Loucy (cell line): Measurements from ENCODE around the gene FBXW9.

Source experiments
- H2AFZ ChIP-seq: fragments of 200-600 bp; sonication (generic); 2 replicates; pipeline ENCODE4 v1.6.0; 2016; ENCODE audit warnings: antibody characterized with exemption, mild to moderate bottlenecking, low read length, moderate library complexity
- H3F3A ChIP-seq: fragments of 200-600 bp; 2 replicates; pipeline ENCODE4 v1.6.0; 2016; ENCODE audit warnings: antibody characterized with exemption, low read depth, mild to moderate bottlenecking
- H3K27me3 ChIP-seq: fragments of 200-600 bp; sonication (generic); 2 replicates; pipeline ENCODE4 v1.6.1; 2014; ENCODE audit warnings: low read length, mild to moderate bottlenecking; ENCODE audit not compliant: insufficient read depth, poor library complexity, severe bottlenecking
- H3K36me3 ChIP-seq: fragments of 200-600 bp; sonication (generic); 2 replicates; pipeline ENCODE4 v1.6.1; 2016; ENCODE audit warnings: low read length; ENCODE audit not compliant: insufficient read depth
- H3K4me1 ChIP-seq: fragments of 200-600 bp; sonication (generic); 2 replicates; pipeline ENCODE4 v1.5.1; 2014; ENCODE audit warnings: low read length, mild to moderate bottlenecking; ENCODE audit not compliant: insufficient read depth, poor library complexity, severe bottlenecking
- H3K4me2 ChIP-seq: fragments of 200-600 bp; sonication (generic); 2 replicates; pipeline ENCODE4 v1.6.0; 2014; ENCODE audit warnings: antibody characterized with exemption, low read length, low read depth, mild to moderate bottlenecking; ENCODE audit not compliant: poor library complexity, severe bottlenecking
- H3K4me3 ChIP-seq: fragments of 200-600 bp; sonication (generic); 2 replicates; pipeline ENCODE4 v1.5.1; 2014; ENCODE audit warnings: low read length, mild to moderate bottlenecking, mixed read lengths; ENCODE audit not compliant: poor library complexity, severe bottlenecking
- H3K79me2 ChIP-seq: fragments of 200-600 bp; sonication (generic); 2 replicates; pipeline ENCODE4 v1.6.1; 2014; ENCODE audit warnings: low read length; ENCODE audit not compliant: insufficient read depth
- H3K9ac ChIP-seq: fragments of 200-600 bp; sonication (generic); 2 replicates; pipeline ENCODE4 v1.6.0; 2014; ENCODE audit warnings: mild to moderate bottlenecking, low read depth, low read length, moderate library complexity; ENCODE audit not compliant: poor library complexity, severe bottlenecking
- H3K9me2 ChIP-seq: fragments of 200-600 bp; sonication (generic); replicated peaks from 2 replicates; pipeline ENCODE4 v1.6.1; 2016; ENCODE audit warnings: low read depth, low read length, mixed read lengths
- H3K9me3 ChIP-seq: fragments of 200-600 bp; sonication (generic); 2 replicates; pipeline ENCODE4 v1.6.1; 2014; ENCODE audit warnings: mild to moderate bottlenecking, antibody characterized with exemption, low read length, low read depth; ENCODE audit not compliant: insufficient read depth
- H4K20me1 ChIP-seq: fragments of 200-600 bp; sonication (generic); 2 replicates; pipeline ENCODE4 v1.6.0; 2014; ENCODE audit warnings: antibody characterized with exemption, low read length, mild to moderate bottlenecking; ENCODE audit not compliant: insufficient read depth, poor library complexity, severe bottlenecking
- CTCF ChIP-seq: fragments of 200-600 bp; sonication (generic); conservative IDR thresholded peaks from 2 replicates; pipeline ENCODE4 v1.5.1; 2014; ENCODE audit warnings: mild to moderate bottlenecking, antibody characterized with exemption, low read length
- EZH2phosphoT487 ChIP-seq: fragments of 200-600 bp; IDR thresholded peaks from 2 replicates; pipeline ENCODE4 v1.6.1; 2018; ENCODE audit warnings: antibody characterized with exemption, mild to moderate bottlenecking, moderate library complexity, borderline replicate concordance

The FBXW9 gene

DNA sequence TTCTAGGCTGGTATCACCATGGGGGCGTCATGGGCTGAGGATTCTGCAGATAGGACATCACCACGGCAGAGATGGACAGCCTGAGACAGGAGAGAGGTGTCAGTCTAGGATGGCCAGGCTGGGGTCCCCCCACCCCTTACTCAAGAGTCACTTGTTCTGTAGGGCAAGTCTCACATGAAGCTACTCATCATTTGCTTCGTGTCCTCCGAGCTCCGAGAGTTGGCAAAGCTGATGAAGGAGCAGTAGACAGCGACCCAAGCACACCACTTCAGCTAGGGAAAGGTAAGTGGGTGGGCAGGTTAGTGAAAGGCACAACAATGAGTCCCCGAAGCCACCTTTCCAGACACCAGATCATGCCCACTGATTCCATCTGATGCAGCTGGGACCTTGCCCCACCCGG lies 28.1 kb downstream of the FBXW9 start:
- Histone ChIP-seq H3K9me3 (no peaks in the 10 kb centered on the region), H3K27me3 (no peaks in the 10 kb centered on the region), H3K9me2 (no peaks in the 10 kb centered on the region), H3K79me2 (peaks cover 38% of the 10 kb centered on the region), H3K36me3 (peaks cover 5% of the 10 kb centered on the region; the same call in 1 of the 2 replicates), H4K20me1 (peaks cover 13% of the 10 kb centered on the region), H2AFZ (no peak overlapping the region), H3K4me3 (peak overlapping the region; percentile 79), H3K4me2 (peak overlapping the region; percentile 89), H3K4me1 (peaks cover 25% of the 10 kb centered on the region), H3F3A (no peaks in the 10 kb centered on the region), H3K9ac (peak overlapping the region; percentile 89)
- TF ChIP-seq EZH2phosphoT487 (no peak), CTCF (no peak)

DNA sequence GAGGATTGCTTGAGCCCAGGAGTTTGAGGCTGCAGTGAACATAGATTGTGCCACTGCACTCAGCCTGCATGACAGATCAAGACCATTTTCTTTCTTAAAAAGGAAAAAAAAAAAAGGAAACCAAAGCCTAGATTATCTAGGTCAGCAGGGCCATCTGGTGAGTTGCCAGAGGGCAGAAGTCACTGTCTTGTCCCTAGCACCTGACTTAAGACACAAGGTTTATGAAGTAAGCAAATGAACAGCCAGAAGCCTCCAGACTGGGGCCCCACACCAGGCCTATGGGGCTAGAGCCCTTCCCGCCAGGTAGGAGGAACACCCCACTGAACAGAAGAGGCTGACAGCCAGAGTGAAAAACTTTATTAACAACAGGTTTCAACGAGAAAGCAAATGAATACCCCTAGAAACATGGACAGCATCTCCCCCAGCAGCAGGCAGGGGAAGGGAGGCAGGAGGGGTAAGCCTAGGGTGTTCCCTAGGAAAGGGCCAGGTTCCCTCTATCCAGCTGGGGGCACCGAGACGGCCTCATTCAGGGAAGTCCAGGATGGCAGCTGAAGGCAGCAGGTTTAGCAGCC lies 28.6 kb downstream of the FBXW9 start:
- peak overlapping the region; percentile 89 for H3K9ac ChIP-seq
- H4K20me1 ChIP-seq: peaks cover 13% of the 10 kb centered on the region
- peaks cover 38% of the 10 kb centered on the region for H3K79me2 ChIP-seq
- peak overlapping the region; percentile 89 for H3K4me2 ChIP-seq
- TF ChIP-seq CTCF: no peak
- no peak for TF ChIP-seq EZH2phosphoT487
- peaks cover 1% of the 10 kb centered on the region; the same call in 1 of the 2 replicates for H3K36me3 ChIP-seq
- no peaks in the 10 kb centered on the region for H3F3A ChIP-seq
- H3K9me2 ChIP-seq: no peaks in the 10 kb centered on the region
- no peaks in the 10 kb centered on the region for H3K9me3 ChIP-seq
- H3K4me1 ChIP-seq: peaks cover 25% of the 10 kb centered on the region
- peak overlapping the region; percentile 79 for H3K4me3 ChIP-seq
- H2AFZ ChIP-seq: no peak overlapping the region
- H3K27me3 ChIP-seq: no peaks in the 10 kb centered on the region

DNA sequence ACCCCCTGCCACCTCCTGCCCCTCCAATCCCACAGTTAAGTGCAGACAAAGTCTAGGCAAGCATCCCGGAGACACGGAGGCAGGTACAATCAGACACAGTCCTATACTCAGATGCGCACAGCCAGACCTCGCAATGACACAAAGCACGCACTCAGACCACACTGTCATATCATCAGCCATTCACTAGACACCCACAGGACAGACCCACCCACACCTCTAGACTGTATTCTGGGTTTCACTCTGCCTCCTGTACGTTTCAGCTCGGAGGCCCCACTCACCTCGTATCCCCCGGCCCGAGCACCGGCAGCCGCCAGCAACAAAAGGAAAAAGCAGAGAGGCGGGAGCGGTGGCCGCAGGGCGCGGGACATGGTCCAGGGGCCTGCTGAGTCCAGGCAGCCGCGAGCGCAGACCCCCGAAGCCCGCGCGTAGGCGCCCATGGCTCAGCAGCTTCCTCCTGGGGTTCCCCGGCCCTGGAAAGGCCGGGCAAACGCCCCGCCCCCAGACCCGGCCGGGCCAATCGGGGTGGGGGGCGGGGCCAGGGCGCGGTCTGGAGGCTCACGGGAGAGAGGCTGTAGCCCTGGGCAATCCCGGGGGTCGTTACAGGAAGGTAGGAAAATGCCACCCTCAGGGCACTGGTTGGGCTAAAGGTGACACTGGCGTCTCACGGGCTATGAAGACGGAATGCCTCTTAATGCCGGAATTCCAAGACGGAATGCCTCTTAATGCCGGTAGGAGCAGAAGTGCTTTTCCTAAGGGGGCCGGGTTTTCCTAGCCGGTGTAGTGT lies 30.0 kb downstream of the FBXW9 start, which contains the start of the genes MAN2B1 and WDR83:
Gene MAN2B1, minus strand, starts transcription at position 478 of the 784 bp plus-strand sequence. Its CDS starts 41 bp downstream, at position 437.
Gene WDR83, plus strand, starts transcription at position 543 of the 784 bp plus-strand sequence. CDS start 2,984 bp downstream, outside the sequence.
- H3K4me3 ChIP-seq: peak within 1 kb of the TSS; percentile 89
- H3K4me1 ChIP-seq: peaks cover 25% of the 10 kb centered on the region
- peak within 1 kb of the TSS; percentile 74 for H2AFZ ChIP-seq
- no peaks in the 10 kb centered on the region for H3K27me3 ChIP-seq
- H3K4me2 ChIP-seq: peak within 1 kb of the TSS; percentile 90
- H3K36me3 ChIP-seq: no peaks in the 10 kb centered on the region; the same call in 1 of the 2 replicates
- TF ChIP-seq CTCF (no peak), EZH2phosphoT487 (no peak)
- H3K9me2 ChIP-seq: no peaks in the 10 kb centered on the region
- peaks cover 13% of the 10 kb centered on the region for H4K20me1 ChIP-seq
- peaks cover 38% of the 10 kb centered on the region for H3K79me2 ChIP-seq
- H3K9me3 ChIP-seq: no peaks in the 10 kb centered on the region
- peak within 1 kb of the TSS; percentile 86 for H3K9ac ChIP-seq
- no peaks in the 10 kb centered on the region for H3F3A ChIP-seq
